Putamen (tissue), 1 donor: Measurements from ENCODE around the gene RNF41.
A peak's percentile ranks its signal among the peaks of the same experiment; 100 is the strongest.

Experiments
- DNase-seq: peaks from one replicate; pipeline ENCODE4 v3.0.0-alpha.2; 2016; ENCODE audit warnings: low spot score

RNF41 gene

GRCh38 chr12:56243731-56244181 lies 22.0 kb upstream of the RNF41 start:
- DNase-seq, result no peak

- DNase-seq, result no peak
Observed at GRCh38 chr12:56242986-56243385, 21.3 kb upstream of the RNF41 start.

- DNase-seq, result no peak
Observed at GRCh38 chr12:56241424-56242303, 19.9 kb upstream of the RNF41 start.

- DNase-seq, result no peak
Observed at GRCh38 chr12:56237552-56237951, 15.8 kb upstream of the RNF41 start.

DNA sequence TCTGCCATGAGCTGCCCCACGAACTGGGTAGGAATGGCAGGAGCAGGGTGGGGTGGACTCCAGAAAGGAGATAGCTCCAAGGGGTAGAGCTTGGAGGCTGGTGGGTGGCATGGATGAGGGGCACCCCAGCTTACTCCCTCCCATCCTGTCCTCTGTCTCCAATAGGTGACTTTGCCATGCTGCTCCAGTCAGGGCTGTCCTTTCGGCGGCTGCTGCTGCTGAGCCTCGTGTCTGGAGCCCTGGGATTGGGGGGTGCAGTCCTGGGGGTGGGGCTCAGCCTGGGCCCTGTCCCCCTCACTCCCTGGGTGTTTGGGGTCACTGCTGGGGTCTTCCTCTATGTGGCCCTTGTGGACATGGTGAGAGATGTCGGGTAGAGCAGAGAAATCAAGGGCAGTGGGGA lies 15.3 kb upstream of the RNF41 start:
- no peak for DNase-seq

- DNase-seq, result no peak
Observed at GRCh38 chr12:56236091-56236490, 14.4 kb upstream of the RNF41 start.

- no peak for DNase-seq
Observed at GRCh38 chr12:56234746-56235436, 13.2 kb upstream of the RNF41 start.

DNA sequence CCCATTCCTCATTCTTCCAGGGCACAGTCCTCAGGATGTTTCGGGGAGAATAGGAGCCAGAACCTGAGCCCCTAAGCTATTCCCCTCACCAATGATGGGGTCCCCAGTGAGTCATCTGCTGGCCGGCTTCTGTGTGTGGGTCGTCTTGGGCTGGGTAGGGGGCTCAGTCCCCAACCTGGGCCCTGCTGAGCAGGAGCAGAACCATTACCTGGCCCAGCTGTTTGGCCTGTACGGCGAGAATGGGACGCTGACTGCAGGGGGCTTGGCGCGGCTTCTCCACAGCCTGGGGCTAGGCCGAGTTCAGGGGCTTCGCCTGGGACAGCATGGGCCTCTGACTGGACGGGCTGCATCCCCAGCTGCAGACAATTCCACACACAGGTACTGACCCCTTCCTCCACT lies 9.5 kb upstream of the RNF41 start:
- no peak for DNase-seq

DNA sequence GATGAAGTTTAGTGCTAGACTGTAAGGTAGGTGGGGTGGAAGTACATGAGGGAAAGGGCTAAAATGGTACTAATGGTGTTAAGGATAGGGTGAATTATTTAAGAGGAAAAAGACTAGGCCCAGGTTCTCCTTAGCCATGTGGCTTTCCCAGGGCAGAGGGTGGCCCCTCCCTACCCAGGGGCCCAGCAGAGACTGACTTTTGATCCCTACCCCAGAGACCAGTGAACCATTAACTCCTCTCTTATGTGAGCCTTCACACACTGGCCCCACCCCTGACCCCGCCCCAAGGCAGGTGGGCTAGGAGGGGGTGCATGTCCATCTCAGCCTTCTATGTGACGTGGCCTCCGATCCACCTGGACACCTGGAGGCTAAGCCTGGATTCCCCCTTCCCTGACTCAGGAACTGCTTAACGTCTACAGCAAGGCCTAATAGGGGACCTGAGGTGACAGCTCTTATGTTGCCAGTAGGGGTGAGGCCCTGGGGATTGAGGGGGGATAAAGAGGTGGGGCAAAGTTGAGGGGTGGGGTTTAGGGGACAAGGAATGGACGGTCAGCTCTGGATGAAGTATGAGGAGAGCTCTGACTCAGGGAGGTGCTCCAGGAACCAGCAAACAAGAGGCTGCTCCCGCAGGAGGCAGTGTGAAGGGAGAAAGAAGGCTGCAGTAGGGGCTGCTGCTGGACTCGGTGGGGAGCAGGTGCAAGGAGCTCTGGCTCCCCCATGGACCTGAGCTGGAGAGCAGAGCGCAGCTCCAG lies 8.9 kb upstream of the RNF41 start:
- DNase-seq, result no peak

- DNase-seq, result no peak
Observed at GRCh38 chr12:56229916-56230431, 8.3 kb upstream of the RNF41 start, which contains the start of gene SLC39A5. TSS of gene SLC39A5 (plus strand) at chr12:56230051. CDS start at chr12:56231275, 1,224 bp downstream.

DNA sequence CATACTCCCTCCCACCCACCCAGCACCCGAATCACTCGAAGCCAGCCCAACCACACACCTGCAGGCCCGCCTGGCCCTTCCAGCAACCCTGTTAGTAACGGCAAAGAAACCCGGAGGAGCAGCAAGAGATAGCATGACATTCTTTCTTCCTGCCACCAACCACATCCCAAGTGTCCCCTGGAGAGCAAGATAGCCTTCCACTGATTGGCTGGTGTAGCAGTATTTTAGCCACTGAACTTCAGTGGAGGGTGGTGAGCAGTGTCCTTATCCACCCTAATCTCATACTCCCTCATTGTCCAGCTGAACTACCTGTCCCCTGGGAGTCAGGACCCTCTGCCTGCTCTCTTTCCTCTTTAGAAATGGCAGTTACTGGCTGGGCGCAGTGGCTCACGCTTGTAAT lies 7.4 kb upstream of the RNF41 start:
- DNase-seq, result no peak

DNA sequence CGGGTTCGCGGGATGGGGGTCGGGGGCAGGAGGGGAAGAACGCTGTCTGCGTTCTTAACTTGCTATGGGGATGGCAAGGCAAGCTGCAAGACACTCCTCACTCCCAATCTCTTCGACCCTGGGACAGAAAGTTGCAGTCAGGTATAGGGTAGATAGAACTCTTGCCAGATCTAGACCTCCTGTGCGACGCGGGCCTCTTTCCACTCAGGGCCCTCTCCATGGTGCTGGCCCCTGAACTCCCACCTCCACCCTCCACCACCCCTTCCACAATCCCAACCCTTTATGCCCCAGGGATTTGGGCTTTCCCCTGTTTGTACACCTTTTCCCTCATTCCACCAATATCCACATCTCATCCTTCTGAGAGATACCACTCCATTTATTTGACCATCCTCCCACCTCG lies 3.2 kb upstream of the RNF41 start:
- DNase-seq, result no peak

- DNase-seq, result peak; percentile 97
Observed at GRCh38 chr12:56224102-56224701, 2.5 kb upstream of the RNF41 start, which contains the start of gene NABP2. TSS of gene NABP2 (plus strand) at chr12:56224342. CDS start at chr12:56224857, 515 bp downstream.

GRCh38 chr12:56223571-56224101 lies 1.9 kb upstream of the RNF41 start:
- no peak for DNase-seq

DNA sequence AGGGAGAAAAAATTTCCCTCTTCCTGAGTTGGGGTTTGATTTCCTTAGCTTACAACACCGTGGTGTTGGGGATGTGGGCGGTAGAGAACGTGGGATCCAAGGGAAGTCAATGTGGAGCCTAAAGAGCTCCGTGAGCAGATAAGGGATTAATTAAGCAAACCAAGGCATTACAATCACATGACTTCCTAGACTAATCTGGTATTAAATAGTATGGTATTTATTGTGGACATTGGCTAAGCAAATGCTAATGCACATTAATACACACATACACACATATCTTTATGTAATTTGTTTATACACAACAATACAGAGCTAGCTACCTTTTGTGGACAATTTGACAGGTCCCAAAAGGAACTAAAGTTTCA lies 791 bp upstream of the RNF41 start:
- no peak for DNase-seq

DNA sequence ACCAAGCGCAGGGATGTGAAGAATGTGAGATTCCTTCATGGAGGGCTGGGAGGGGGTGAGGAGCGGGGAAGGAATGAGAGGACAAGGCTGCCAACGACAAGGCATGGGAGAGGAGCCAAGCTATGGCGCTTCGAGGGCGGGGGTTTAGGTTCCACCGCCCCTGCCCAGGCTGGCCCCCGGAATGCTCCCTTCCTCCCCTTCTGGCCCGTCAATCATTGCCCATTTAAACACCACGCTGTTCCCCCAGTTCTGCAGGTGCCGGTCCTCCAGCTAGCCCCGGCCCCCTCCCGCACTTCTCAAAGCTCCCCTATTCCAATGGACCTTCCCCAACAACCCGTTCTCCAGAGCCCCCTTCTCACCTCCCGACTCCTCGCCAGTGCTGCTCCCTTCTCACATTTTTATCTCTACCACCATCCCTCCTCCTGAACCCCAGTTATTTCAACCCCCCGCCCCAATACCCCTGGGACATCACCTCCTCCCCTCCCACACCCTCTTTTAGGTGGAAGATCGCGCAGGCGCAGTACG lies 428 bp downstream of the RNF41 start:
- peak; percentile 37 for DNase-seq

- no peak for DNase-seq
Observed at GRCh38 chr12:56220611-56221231, 1.0 kb downstream of the RNF41 start.

- DNase-seq, result no peak
Observed at GRCh38 chr12:56219840-56220239, 1.9 kb downstream of the RNF41 start.

GRCh38 chr12:56216461-56216860 lies 5.3 kb downstream of the RNF41 start:
- DNase-seq, result no peak

- DNase-seq, result no peak
Observed at GRCh38 chr12:56213878-56214277, 7.8 kb downstream of the RNF41 start.

- no peak for DNase-seq
Observed at GRCh38 chr12:56212361-56212760, 9.4 kb downstream of the RNF41 start.
